ENCODE data around the gene RNF169. TPM values are rescaled to one million over a fixed set of nuclear protein-coding genes. Genes with fewer than 3 reads are reported as not detected.

RNF169 gene
- polyA plus RNA-seq, 1 experiment: 4.5 TPM

DNA sequence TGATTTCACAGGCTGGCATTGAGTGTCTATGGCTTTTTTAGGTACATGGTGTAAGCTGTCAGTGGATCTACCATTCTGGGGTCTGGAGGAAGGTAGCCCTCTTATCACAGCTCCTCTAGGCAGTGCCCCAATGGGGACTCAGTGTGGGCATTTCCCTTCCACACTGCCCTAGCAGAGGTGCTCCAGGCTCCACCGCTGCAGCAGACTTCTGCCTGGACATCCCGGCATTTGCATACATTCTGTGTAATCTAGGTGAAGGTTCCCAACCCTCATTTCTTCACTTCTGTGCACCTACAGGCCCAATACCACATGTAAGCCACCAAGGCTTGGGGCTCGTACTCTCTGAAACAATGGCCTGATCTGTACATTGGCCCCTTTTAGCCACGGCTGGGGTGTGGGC lies 78.3 kb downstream of the RNF169 start:
- Histone ChIP-seq H3K4me3 (ENCODE audit: low read depth, low read length) (no peak overlapping the region), H3K36me3 (ENCODE audit: control insufficient read depth, insufficient read depth, low read length) (no peaks in the 10 kb centered on the region), H3K27me3 (ENCODE audit: control insufficient read depth, insufficient read depth, low read length) (no peaks in the 10 kb centered on the region)
- TF ChIP-seq, protein P1, sequence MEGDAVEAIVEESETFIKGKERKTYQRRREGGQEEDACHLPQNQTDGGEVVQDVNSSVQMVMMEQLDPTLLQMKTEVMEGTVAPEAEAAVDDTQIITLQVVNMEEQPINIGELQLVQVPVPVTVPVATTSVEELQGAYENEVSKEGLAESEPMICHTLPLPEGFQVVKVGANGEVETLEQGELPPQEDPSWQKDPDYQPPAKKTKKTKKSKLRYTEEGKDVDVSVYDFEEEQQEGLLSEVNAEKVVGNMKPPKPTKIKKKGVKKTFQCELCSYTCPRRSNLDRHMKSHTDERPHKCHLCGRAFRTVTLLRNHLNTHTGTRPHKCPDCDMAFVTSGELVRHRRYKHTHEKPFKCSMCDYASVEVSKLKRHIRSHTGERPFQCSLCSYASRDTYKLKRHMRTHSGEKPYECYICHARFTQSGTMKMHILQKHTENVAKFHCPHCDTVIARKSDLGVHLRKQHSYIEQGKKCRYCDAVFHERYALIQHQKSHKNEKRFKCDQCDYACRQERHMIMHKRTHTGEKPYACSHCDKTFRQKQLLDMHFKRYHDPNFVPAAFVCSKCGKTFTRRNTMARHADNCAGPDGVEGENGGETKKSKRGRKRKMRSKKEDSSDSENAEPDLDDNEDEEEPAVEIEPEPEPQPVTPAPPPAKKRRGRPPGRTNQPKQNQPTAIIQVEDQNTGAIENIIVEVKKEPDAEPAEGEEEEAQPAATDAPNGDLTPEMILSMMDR (IDR thresholded peaks at IDR 0.05; ENCODE audit: insufficient read depth, low read depth, low read length): no peak
- ChIA-PET POLR2A (no interaction called here), CTCF (no interaction called here)
- DNase-seq (ENCODE audit: low read depth): no peak

DNA sequence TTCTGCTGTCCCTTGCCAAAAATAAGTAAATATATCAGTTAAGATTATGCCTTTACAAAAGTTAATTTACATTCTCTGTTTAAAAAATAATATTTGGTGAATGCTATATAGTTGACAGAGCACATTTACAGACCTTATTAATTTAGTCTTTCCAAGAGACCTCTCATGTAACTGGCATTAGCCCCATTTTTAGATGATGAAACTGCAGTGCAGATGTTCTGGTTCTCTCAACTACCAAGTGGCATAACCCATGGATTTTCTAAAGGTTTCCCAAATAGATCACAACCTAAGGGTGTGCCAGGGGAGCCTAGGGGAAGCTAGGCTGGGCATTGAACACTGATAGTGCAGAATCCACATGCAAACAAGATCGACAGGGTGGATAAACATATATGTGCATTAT lies 88.5 kb downstream of the RNF169 start:
- POLR2A ChIA-PET: no interaction called here
- CTCF ChIA-PET: no interaction called here
- TF ChIP-seq, protein P1 (IDR thresholded peaks at IDR 0.05; ENCODE audit: insufficient read depth, low read depth, low read length): no peak
- Histone ChIP-seq H3K27me3 (ENCODE audit: control insufficient read depth, insufficient read depth, low read length) (no peaks in the 10 kb centered on the region), H3K4me3 (ENCODE audit: low read depth, low read length) (no peak overlapping the region), H3K36me3 (ENCODE audit: control insufficient read depth, insufficient read depth, low read length) (peaks cover 3% of the 10 kb centered on the region)
- no peak for DNase-seq (ENCODE audit: low read depth)

DNA sequence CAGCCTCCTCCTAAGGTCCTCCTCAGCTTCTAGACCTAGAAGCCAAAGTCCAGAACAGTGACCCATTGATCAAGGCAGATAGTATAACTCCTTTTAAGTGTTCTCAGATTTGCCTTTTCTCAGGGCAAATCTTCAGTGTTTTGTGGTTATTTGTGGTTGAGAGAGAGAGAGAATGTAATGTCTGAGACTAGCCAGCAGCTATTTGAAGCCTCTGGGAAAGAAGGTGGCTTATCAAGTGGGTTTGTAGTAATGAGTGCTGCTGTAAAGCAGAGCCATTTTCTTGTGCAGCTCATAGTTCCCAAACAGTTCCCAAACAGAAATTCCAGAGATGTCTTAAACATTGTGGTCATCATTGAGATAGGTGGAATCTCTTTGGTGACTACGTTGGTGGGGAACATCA lies 89.5 kb downstream of the RNF169 start:
- DNase-seq (ENCODE audit: low read depth): no peak
- ChIA-PET CTCF (interaction anchor here (0.6 to 1.3 kb wide), 2 partner anchors 411 to 1281 kb away, joined by 3 read pairs; no protein-coding TSS in a partner anchor), POLR2A (no interaction called here)
- no peak overlapping the region for H3K4me3 ChIP-seq (ENCODE audit: low read depth, low read length)
- TF ChIP-seq, protein P1 (IDR thresholded peaks at IDR 0.05; ENCODE audit: insufficient read depth, low read depth, low read length): no peak
- peaks cover 5% of the 10 kb centered on the region for H3K36me3 ChIP-seq (ENCODE audit: control insufficient read depth, insufficient read depth, low read length)
- no peaks in the 10 kb centered on the region for H3K27me3 ChIP-seq (ENCODE audit: control insufficient read depth, insufficient read depth, low read length)

DNA sequence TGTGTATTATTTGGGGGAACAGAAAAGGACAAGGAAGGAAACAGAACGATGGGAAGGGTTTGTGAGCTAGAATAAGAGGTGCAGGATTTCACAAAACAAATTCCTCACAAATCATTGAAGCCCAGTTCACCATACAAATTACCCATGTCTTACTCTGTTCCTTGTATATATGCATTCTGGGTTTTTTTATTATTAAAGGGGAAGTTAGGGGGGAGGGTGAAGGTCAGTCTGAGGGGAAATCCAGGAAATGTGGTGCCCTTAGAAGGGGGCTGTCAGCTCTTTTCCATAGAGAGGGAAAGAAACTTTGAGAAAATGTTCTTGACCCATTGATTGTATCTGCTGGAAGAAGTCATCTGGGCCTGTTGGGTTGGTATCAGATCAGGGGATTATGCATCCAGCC lies 90.8 kb downstream of the RNF169 start:
- DNase-seq (ENCODE audit: low read depth): no peak
- Histone ChIP-seq H3K4me3 (ENCODE audit: low read depth, low read length) (no peak overlapping the region), H3K36me3 (ENCODE audit: control insufficient read depth, insufficient read depth, low read length) (peaks cover 7% of the 10 kb centered on the region), H3K27me3 (ENCODE audit: control insufficient read depth, insufficient read depth, low read length) (no peaks in the 10 kb centered on the region)
- ChIA-PET CTCF (interaction anchor here (1.1 to 1.4 kb wide), 2 partner anchors 11 to 100 kb away, joined by 3 to 4 read pairs; no protein-coding TSS in a partner anchor), POLR2A (no interaction called here)
- TF ChIP-seq, protein P1 (IDR thresholded peaks at IDR 0.05; ENCODE audit: insufficient read depth, low read depth, low read length): no peak

DNA sequence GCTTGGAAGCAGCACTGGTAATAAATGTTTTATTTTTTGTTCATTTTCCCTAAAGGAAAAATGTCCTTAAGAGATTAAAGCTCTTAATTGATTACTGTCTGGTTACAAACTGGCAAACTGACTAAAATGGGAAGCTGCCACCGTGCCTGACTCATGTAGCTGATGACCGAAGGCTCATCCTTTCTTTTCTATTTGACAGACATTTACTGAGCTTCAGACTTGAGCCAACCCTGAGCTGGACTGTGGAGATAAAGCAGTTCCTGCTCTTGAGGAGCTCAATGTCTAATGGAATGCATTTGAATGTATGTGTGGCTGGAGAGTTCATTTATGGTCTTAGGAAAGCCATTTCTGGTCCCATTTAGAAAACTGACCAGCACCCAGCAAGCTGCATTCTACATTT lies 91.3 kb downstream of the RNF169 start:
- Histone ChIP-seq H3K4me3 (ENCODE audit: low read depth, low read length) (no peak overlapping the region), H3K36me3 (ENCODE audit: control insufficient read depth, insufficient read depth, low read length) (peaks cover 7% of the 10 kb centered on the region), H3K27me3 (ENCODE audit: control insufficient read depth, insufficient read depth, low read length) (no peaks in the 10 kb centered on the region)
- DNase-seq (ENCODE audit: low read depth): no peak
- ChIA-PET POLR2A (no interaction called here), CTCF (interaction anchor here (1.1 to 1.4 kb wide), 2 partner anchors 11 to 100 kb away, joined by 3 to 4 read pairs; no protein-coding TSS in a partner anchor)
- TF ChIP-seq, protein P1 (IDR thresholded peaks at IDR 0.05; ENCODE audit: insufficient read depth, low read depth, low read length): no peak

All from BJ (cell line).